Endodermal cell (in vitro differentiated cells): ENCODE measurements around the gene TIAM2. TPM values are rescaled to one million over a fixed set of nuclear protein-coding genes. Genes with fewer than 3 reads are reported as not detected.

Experiments used
- DNase-seq: peaks from one replicate; pipeline ENCODE4 v3.0.0-alpha.2; 2017
- H3K27ac ChIP-seq: 2 replicates; pipeline ENCODE4 v1.5.1; 2013; ENCODE audit warnings: mild to moderate bottlenecking, low read depth, low read length, moderate library complexity
- H3K27me3 ChIP-seq: 2 replicates; pipeline ENCODE4 v1.6.1; 2013; ENCODE audit warnings: mild to moderate bottlenecking, low read length, moderate library complexity; ENCODE audit not compliant: insufficient read depth, control insufficient read depth, poor library complexity, severe bottlenecking
- H3K36me3 ChIP-seq: 2 replicates; pipeline ENCODE4 v1.7.0; 2013; ENCODE audit warnings: mild to moderate bottlenecking, low read length, moderate library complexity; ENCODE audit not compliant: control insufficient read depth, insufficient read depth
- H3K4me1 ChIP-seq: one replicate; pipeline ENCODE4 v1.7.0; 2013; ENCODE audit warnings: low read length; ENCODE audit not compliant: control insufficient read depth, insufficient read depth
- H3K4me3 ChIP-seq: 2 replicates; pipeline ENCODE4 v1.5.1; 2013; ENCODE audit warnings: mild to moderate bottlenecking, low read length, moderate library complexity
- H3K9ac ChIP-seq: 2 replicates; pipeline ENCODE4 v1.6.1; 2013; ENCODE audit warnings: mild to moderate bottlenecking, low read length, moderate library complexity; ENCODE audit not compliant: poor library complexity, severe bottlenecking; ENCODE audit errors: extremely low read depth
- H3K9me3 ChIP-seq: 2 replicates; pipeline ENCODE4 v1.6.1; 2013; ENCODE audit warnings: mild to moderate bottlenecking, low read length, moderate library complexity; ENCODE audit not compliant: control insufficient read depth
- H3K27ac Mint-ChIP-seq: 2 replicates; pipeline ENCODE4 v1.8.0; 2020; ENCODE audit warnings: mixed read lengths
- H3K27me3 Mint-ChIP-seq: 2 replicates; pipeline ENCODE4 v1.8.0; 2021; ENCODE audit warnings: mild to moderate bottlenecking, mixed read lengths; ENCODE audit not compliant: insufficient read depth
- H3K36me3 Mint-ChIP-seq: 2 replicates; pipeline ENCODE4 v1.8.0; 2020; ENCODE audit warnings: low read depth, mixed read lengths
- H3K4me1 Mint-ChIP-seq: 2 replicates; pipeline ENCODE4 v1.8.0; 2020; ENCODE audit warnings: mixed read lengths
- H3K4me3 Mint-ChIP-seq: 2 replicates; pipeline ENCODE4 v1.8.0; 2020; ENCODE audit warnings: mild to moderate bottlenecking, moderate library complexity, mixed read lengths
- H3K9me3 Mint-ChIP-seq: 2 replicates; pipeline ENCODE4 v1.8.0; 2020; ENCODE audit warnings: mild to moderate bottlenecking, mixed read lengths
- CTCF ChIP-seq: fragments of 200-600 bp; sonication (generic); conservative IDR thresholded peaks from 2 replicates; pipeline ENCODE4 v1.5.0; 2021; ENCODE audit warnings: antibody characterized with exemption, mild to moderate bottlenecking
- WGBS, 2 experiments: methylation state at CpG; one replicate each; pipeline versions ENCODE4 v1.1.5 to v1.1.7; 2013; ENCODE audit warnings: missing lambda C conversion rate in 2 of 2, mixed read lengths in 1 of 2; ENCODE audit not compliant: insufficient coverage in 1 of 2, insufficient read length in 1 of 2; 5-methylcytosine and 5-hydroxymethylcytosine counted together
- total RNA-seq, 2 donors: library from RNA; stranded (reverse); fragmentation: NEBNext Ultra II Directional in 1 of 2; extraction: Animal tissue kit (Norgen Biotek cat#: 25700) in 1 of 2; gene quantifications; 2 replicates in 1 of 2; 3 replicates in 1 of 2; pipeline ENCODE4 v1.2.1, GENCODE V29; 2021

Gene TIAM2
- total RNA-seq, 2 donors from 2014 or later = 15.7 to 17.5 TPM

- TF ChIP-seq CTCF = no peak
- H3K27ac ChIP-seq = no peak overlapping the region
- no peaks in the 10 kb centered on the region for H3K36me3 ChIP-seq
- H3K4me1 ChIP-seq = no peaks in the 10 kb centered on the region
- no peak overlapping the region for H3K9ac ChIP-seq
- no peaks in the 10 kb centered on the region for H3K9me3 ChIP-seq
- no peaks in the 10 kb centered on the region for H3K36me3 Mint-ChIP-seq
- DNase-seq = no peak
- no peak overlapping the region for H3K27ac Mint-ChIP-seq
- no peak overlapping the region for H3K4me3 Mint-ChIP-seq
- H3K9me3 Mint-ChIP-seq = no peaks in the 10 kb centered on the region
- H3K4me1 Mint-ChIP-seq = peaks cover 2% of the 10 kb centered on the region
- H3K27me3 ChIP-seq = no peaks in the 10 kb centered on the region
- 90 to 100% methylated on average over 4 to 10 of the region's 10 CpGs for WGBS, 2 experiments
- H3K27me3 Mint-ChIP-seq = no peaks in the 10 kb centered on the region
- no peak overlapping the region for H3K4me3 ChIP-seq
Observed at GRCh38 chr6:155004576-155005372, 9.7 kb downstream of the TIAM2 start.

- Histone ChIP-seq H3K9ac (no peak overlapping the region), H3K36me3 (no peaks in the 10 kb centered on the region), H3K27ac (no peak overlapping the region), H3K4me1 (no peaks in the 10 kb centered on the region), H3K4me3 (no peak overlapping the region), H3K9me3 (no peaks in the 10 kb centered on the region), H3K27me3 (no peaks in the 10 kb centered on the region)
- Mint-ChIP-seq H3K9me3 (no peaks in the 10 kb centered on the region), H3K27me3 (no peaks in the 10 kb centered on the region), H3K27ac (peak overlapping the region; percentile 25), H3K4me1 (peaks cover 2% of the 10 kb centered on the region), H3K4me3 (no peak overlapping the region), H3K36me3 (no peaks in the 10 kb centered on the region)
- WGBS, 2 experiments = 95 to 97% methylated on average over 2 to 3 of the region's 3 CpGs
- DNase-seq = no peak
- TF ChIP-seq CTCF = no peak
Observed at GRCh38 chr6:155008625-155009024, 13.5 kb downstream of the TIAM2 start.

- no peak for TF ChIP-seq CTCF
- H3K9me3 ChIP-seq = no peaks in the 10 kb centered on the region
- Mint-ChIP-seq H3K4me1 (peaks cover 10% of the 10 kb centered on the region), H3K27ac (no peak overlapping the region), H3K4me3 (no peak overlapping the region), H3K27me3 (no peaks in the 10 kb centered on the region), H3K9me3 (no peaks in the 10 kb centered on the region), H3K36me3 (no peaks in the 10 kb centered on the region)
- no peaks in the 10 kb centered on the region for H3K4me1 ChIP-seq
- 88 to 94% methylated on average over 4 to 6 of the region's 6 CpGs for WGBS, 2 experiments
- H3K27me3 ChIP-seq = no peaks in the 10 kb centered on the region
- H3K4me3 ChIP-seq = no peak overlapping the region
- H3K36me3 ChIP-seq = no peaks in the 10 kb centered on the region
- no peak overlapping the region for H3K27ac ChIP-seq
- no peak overlapping the region for H3K9ac ChIP-seq
- no peak for DNase-seq
Observed at GRCh38 chr6:155010940-155011339, 15.8 kb downstream of the TIAM2 start.
